Astrocyte of the cerebellum (primary cell): ENCODE measurements around the gene LRRC36.

Experiments
- DNase-seq: peaks from one replicate; pipeline ENCODE4 v3.0.0-alpha.2; 2011; ENCODE audit warnings: low read depth
- H3K4me3 ChIP-seq: 2 replicates; pipeline ENCODE4 v1.5.1; 2011; ENCODE audit warnings: mild to moderate bottlenecking, low read depth, low read length, moderate library complexity
- in situ Hi-C: cut with HindIII; loops from 2 replicates; pipeline ENCODE4 v1.10.0; 2017; ENCODE audit warnings: low sequenced_read_pairs
- TF ChIP-seq, protein P1 (sequence below): IDR thresholded peaks from 2 replicates; pipeline ENCODE4 v1.5.1; 2012; ENCODE audit warnings: low read length, low read depth, moderate library complexity, mild to moderate bottlenecking; ENCODE audit errors: missing control alignments

Gene LRRC36

DNA sequence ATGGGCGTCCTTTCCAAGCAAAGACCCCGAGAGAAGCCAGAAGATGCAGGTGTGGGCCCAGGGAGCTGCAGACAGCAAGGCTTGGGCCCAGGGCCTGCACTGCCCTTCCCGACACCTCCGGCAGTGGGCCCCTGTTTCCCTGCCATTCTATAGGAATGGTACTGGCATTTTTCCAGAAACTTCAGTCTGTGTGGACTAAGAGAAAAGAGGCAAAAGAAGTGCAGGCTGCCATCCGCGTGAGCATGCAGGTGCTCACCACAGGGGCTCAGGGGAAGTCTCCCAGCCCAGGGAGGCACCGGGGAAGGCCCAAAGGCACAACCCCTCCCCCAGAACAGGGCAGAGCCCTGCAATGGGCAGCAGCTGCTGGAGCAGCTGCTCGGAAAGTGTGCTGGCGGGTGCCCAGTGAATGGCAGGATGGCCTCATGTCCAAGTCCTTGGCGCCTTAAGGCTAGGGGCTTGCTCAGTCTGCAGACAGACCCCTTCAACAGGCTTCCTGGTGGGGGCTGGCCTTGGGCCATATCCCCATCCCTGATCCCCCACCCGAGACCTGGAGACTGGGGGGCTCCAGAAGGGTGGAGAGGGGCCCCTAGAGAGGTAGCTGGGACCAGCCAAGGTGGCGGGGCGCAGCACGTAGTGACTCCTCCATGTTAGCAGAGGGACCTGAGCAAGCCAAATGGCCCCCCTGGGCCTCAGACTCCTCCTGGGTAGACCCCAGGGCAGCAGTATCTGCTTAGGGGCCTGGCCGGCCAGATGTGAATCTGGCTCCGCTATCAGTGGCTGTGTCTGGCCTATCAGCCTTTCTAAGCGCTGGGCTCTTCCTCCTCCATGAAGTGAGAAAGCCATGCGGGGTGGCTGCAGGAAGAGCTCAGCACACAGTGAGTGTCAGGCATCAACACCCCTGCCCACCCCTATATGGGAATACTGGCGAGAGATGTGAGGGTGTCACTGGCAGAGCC is 73.4 kb downstream of the LRRC36 start:
- in situ Hi-C loops: loop anchor here (5.0 kb wide), 1 partner anchor 73 kb away; the partner anchor contains the start of genes KCTD19 and LRRC36
- H3K4me3 ChIP-seq: no peak overlapping the region
- no peak for DNase-seq
- TF ChIP-seq, protein P1, sequence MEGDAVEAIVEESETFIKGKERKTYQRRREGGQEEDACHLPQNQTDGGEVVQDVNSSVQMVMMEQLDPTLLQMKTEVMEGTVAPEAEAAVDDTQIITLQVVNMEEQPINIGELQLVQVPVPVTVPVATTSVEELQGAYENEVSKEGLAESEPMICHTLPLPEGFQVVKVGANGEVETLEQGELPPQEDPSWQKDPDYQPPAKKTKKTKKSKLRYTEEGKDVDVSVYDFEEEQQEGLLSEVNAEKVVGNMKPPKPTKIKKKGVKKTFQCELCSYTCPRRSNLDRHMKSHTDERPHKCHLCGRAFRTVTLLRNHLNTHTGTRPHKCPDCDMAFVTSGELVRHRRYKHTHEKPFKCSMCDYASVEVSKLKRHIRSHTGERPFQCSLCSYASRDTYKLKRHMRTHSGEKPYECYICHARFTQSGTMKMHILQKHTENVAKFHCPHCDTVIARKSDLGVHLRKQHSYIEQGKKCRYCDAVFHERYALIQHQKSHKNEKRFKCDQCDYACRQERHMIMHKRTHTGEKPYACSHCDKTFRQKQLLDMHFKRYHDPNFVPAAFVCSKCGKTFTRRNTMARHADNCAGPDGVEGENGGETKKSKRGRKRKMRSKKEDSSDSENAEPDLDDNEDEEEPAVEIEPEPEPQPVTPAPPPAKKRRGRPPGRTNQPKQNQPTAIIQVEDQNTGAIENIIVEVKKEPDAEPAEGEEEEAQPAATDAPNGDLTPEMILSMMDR: no peak

DNA sequence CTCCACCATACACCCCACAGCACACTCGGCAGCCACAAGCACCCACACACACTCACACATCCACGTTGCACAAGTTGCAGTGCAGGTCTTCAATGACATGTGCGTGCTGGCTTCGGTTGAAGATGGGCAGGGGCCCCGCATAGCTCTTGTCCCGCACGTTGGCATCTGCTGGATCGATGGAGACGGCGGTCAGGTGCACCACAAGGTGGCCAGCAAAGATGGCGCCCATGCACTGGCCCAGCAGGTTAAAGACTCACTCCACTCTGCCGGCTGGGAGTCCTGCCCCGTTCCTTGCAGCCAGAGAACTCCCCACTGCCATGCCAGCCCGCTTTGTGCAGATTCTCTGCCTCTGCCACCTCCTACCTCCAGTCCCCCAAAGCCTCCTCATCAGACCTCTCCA is 74.3 kb downstream of the LRRC36 start:
- TF ChIP-seq, protein P1: no peak
- no peak overlapping the region for H3K4me3 ChIP-seq
- no peak for DNase-seq
- in situ Hi-C loops: no loop called here

DNA sequence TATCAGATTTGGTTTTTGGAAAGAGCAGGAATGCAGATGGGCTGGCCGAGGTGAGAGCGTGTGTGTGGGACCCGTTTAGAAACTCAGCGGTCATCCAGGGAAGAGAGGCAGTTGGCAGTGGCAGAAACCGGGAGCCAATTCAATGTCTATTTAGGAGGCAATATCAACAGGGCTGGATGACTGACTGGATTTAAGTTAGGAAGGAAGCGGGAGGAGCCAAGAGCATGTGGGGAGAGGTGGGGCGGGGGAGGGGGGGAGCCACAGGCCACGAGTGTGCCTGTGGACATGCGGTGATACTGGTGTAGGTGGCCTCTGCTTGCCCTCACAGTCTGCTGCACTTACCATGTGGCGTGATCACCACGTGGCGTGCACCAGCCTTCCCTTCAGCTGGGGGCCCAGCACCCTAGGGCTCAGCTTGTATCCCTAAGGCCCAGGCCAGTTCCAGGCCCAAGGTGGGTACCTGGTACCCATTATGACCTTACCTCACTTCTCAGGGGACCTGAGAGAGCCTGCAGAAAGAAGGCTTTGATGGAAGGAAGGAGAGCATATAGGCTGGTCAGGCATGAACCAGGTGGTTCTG is 77.5 kb downstream of the LRRC36 start:
- H3K4me3 ChIP-seq: no peak overlapping the region
- DNase-seq: no peak
- TF ChIP-seq, protein P1: no peak
- in situ Hi-C loops: no loop called here

DNA sequence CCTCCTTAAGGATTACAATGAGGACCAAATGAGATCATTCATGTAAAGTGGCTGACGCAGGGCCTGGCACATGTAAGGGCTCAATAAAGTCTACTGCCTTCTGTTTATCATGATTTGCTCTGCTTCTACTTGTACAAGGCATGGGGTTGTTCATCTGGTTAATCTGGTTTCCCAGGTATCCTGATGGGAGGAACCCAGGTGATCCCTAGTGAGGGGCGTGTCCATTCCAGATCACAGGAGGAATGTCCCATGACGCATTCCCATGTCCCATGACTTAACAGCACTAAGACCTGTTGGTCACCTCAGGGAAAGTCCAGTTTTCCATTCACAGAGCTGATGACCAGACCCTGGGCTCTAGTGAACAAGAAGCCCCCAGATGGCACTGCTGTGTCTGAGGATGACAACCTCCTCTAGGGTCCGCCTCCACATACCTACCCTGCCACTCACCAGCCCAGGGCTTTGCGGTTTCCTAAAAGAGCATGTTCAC is 78.2 kb downstream of the LRRC36 start:
- TF ChIP-seq, protein P1: no peak
- DNase-seq: no peak
- no peak overlapping the region for H3K4me3 ChIP-seq
- in situ Hi-C loops: no loop called here

DNA sequence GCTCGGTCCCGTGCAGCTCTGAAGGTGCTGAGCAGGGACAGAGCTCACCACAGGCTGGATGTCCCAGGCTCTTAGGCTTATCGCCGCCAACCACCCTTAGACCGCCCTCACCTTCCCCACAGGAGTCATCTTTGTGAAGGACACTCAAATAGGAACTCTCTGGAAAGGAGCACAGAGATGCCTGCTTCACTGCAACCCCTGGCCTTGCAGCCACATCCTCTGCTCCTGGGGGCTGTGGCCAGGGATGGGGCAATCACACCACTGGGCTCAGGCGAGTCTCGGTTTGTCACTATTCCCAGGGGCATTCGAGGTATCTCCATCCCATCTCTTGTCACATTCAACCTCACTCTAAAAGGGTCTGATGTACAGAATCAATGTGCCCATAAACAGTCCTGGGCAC is 78.7 kb downstream of the LRRC36 start:
- DNase-seq: no peak
- in situ Hi-C loops: no loop called here
- TF ChIP-seq, protein P1: no peak
- no peak overlapping the region for H3K4me3 ChIP-seq

DNA sequence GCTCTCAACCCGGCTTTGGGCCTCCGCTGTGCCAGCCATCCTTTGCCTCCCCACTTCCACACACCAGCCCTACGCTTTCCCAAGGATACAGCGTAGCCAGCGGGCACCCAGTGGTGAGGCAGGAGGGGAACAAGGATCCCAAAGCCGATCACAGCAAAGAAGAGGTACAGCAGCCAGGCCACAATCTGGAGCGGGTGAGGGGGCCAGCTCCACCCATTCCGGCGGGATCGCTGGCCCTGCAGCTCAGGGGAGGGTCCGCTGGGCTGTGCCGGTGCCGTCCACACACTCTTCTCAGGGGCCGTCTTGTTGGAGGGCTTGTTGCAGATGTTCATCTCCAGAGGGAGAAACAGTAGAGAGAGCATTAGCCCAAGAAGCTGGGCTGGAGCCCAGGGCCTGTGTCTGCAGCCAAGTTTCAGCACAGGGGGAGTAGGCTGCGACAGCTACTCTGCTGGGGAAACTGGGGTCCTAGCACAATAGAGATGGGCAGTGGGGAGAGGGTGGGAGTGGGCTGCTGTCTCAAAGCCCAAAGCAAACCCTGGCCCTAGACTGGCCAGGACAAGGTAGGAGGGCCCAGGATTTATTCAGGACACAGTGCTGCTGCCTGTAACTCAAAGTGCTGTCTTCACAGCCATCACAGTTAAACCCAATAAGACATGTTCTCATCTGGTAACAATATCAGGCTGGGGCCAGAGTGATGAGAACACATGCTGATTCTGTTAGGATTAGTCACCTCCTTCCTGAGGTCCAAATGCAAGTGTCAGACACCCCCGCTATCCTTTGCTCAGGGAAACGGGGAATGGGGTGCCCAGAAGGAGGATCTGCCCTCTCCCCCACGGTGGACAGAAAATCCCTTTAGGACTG is 79.7 kb downstream of the LRRC36 start:
- no peak overlapping the region for H3K4me3 ChIP-seq
- in situ Hi-C loops: no loop called here
- no peak for DNase-seq
- TF ChIP-seq, protein P1: no peak
